Prostate gland (tissue), 2 donors: ENCODE measurements around the gene SLC66A3.

Experiments used
- POLR2A ChIP-seq: fragments of 450-650 bp; IDR thresholded peaks from one replicate; pipeline ENCODE4 v1.6.1; 2016; ENCODE audit warnings: antibody characterized with exemption, mild to moderate bottlenecking
- TF ChIP-seq, protein P1 (sequence below), 4 experiments: fragments of 200-600 bp in 2 of 4; fragments of 450-650 bp in 2 of 4; sonication (generic) in 2 of 4; IDR thresholded peaks; 1 replicate in 3 of 4; 2 replicates in 1 of 4; pipeline ENCODE4 v1.5.1; 2016 to 2019; ENCODE audit warnings: antibody characterized with exemption in 4 of 4, mild to moderate bottlenecking in 2 of 4, moderate library complexity in 2 of 4

DNA sequence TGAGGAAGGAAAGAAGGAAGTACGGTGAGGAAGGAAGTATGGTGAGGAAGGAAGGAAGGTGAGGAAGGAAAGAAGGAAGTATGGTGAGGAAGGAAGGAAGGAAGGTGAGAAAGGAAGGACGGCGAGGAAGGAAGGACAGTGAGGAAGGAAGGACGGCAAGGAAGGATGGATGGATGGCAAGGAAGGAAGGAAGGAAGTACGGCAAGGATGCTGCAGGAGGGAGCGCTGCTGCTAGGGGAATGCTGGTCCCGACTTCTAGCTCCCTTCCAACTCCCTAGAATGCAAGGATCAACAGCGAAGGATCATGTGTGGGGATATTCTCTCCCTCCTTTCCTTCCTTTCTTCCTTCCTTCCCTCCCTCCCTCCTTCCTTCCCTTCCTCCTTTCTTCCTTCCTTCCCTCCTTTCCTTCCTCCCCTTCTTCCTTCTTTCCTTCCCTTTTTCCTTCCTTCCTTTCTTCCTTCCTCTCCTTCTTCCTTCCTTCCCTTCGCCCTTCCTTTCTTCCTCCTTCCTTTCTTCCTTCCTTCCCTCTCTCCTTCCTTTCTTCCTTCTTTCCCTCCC is 42.3 kb upstream of the SLC66A3 start:
- TF ChIP-seq, protein P1, sequence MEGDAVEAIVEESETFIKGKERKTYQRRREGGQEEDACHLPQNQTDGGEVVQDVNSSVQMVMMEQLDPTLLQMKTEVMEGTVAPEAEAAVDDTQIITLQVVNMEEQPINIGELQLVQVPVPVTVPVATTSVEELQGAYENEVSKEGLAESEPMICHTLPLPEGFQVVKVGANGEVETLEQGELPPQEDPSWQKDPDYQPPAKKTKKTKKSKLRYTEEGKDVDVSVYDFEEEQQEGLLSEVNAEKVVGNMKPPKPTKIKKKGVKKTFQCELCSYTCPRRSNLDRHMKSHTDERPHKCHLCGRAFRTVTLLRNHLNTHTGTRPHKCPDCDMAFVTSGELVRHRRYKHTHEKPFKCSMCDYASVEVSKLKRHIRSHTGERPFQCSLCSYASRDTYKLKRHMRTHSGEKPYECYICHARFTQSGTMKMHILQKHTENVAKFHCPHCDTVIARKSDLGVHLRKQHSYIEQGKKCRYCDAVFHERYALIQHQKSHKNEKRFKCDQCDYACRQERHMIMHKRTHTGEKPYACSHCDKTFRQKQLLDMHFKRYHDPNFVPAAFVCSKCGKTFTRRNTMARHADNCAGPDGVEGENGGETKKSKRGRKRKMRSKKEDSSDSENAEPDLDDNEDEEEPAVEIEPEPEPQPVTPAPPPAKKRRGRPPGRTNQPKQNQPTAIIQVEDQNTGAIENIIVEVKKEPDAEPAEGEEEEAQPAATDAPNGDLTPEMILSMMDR (IDR thresholded peaks at IDR 0.05): no peak
- no peak for TF ChIP-seq POLR2A
